Measurements from ENCODE around the gene NUDC. TPM values are rescaled to one million over a fixed set of nuclear protein-coding genes. Genes with fewer than 3 reads are reported as not detected.
A peak's percentile ranks its signal among the peaks of the same experiment; 100 is the strongest.

NUDC gene
- total and polyA plus RNA-seq, 2 of the 13 experiments (the other 11 are each of a cell fraction or from before 2014, with no cell fraction given): 34.7 to 104 TPM

GRCh38 chr1:26911399-26912146 lies 10.0 kb upstream of the NUDC start (continued):
- peak; percentile 49; the same call in 1 of the 2 replicates for TF ChIP-seq ZNF609 (CRISPR knock-in tag; IDR thresholded peaks at IDR 0.05; ENCODE audit: borderline replicate concordance)
- TF ChIP-seq, protein P1, sequence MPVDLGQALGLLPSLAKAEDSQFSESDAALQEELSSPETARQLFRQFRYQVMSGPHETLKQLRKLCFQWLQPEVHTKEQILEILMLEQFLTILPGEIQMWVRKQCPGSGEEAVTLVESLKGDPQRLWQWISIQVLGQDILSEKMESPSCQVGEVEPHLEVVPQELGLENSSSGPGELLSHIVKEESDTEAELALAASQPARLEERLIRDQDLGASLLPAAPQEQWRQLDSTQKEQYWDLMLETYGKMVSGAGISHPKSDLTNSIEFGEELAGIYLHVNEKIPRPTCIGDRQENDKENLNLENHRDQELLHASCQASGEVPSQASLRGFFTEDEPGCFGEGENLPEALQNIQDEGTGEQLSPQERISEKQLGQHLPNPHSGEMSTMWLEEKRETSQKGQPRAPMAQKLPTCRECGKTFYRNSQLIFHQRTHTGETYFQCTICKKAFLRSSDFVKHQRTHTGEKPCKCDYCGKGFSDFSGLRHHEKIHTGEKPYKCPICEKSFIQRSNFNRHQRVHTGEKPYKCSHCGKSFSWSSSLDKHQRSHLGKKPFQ (CRISPR knock-in tag; IDR thresholded peaks at IDR 0.05; ENCODE audit: insufficient replicate concordance): no peak
- TF ChIP-seq, protein P2, sequence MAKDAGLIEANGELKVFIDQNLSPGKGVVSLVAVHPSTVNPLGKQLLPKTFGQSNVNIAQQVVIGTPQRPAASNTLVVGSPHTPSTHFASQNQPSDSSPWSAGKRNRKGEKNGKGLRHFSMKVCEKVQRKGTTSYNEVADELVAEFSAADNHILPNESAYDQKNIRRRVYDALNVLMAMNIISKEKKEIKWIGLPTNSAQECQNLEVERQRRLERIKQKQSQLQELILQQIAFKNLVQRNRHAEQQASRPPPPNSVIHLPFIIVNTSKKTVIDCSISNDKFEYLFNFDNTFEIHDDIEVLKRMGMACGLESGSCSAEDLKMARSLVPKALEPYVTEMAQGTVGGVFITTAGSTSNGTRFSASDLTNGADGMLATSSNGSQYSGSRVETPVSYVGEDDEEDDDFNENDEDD (CRISPR knock-in tag; IDR thresholded peaks at IDR 0.05; ENCODE audit: borderline replicate concordance): 0 out of 2 replicates have a peak, but pooled peaks have one; percentile 2
- TF ChIP-seq ZFY (CRISPR knock-in tag; IDR thresholded peaks at IDR 0.05): no peak
- no peak for TF ChIP-seq ZSCAN9 (CRISPR knock-in tag; IDR thresholded peaks at IDR 0.05; ENCODE audit: borderline replicate concordance)
- no peak for TF ChIP-seq WIZ (CRISPR knock-in tag; IDR thresholded peaks at IDR 0.05)
- TF ChIP-seq, protein P3, sequence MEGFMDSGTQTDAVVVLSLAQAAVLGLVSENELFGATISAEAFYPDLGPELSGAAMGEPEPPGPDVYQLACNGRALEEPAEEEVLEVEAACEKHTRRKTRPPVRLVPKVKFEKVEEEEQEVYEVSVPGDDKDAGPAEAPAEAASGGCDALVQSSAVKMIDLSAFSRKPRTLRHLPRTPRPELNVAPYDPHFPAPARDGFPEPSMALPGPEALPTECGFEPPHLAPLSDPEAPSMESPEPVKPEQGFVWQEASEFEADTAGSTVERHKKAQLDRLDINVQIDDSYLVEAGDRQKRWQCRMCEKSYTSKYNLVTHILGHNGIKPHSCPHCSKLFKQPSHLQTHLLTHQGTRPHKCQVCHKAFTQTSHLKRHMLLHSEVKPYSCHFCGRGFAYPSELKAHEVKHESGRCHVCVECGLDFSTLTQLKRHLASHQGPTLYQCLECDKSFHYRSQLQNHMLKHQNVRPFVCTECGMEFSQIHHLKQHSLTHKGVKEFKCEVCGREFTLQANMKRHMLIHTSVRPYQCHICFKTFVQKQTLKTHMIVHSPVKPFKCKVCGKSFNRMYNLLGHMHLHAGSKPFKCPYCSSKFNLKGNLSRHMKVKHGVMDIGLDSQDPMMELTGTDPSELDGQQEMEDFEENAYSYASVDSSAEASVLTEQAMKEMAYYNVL (CRISPR knock-in tag; IDR thresholded peaks at IDR 0.05; ENCODE audit: borderline replicate concordance): no peak
- TF ChIP-seq XBP1 (CRISPR knock-in tag; IDR thresholded peaks at IDR 0.05): no peak
- TF ChIP-seq ELF3 (CRISPR knock-in tag; IDR thresholded peaks at IDR 0.05): no peak
- peak; percentile 63; the same call in 1 of the 2 replicates for TF ChIP-seq POLR2AphosphoS2 (IDR thresholded peaks at IDR 0.05; ENCODE audit: low read depth, low read length)
- TF ChIP-seq SKI (IDR thresholded peaks at IDR 0.05; ENCODE audit: partially characterized antibody): no peak
- TF ChIP-seq REST (IDR thresholded peaks at IDR 0.05; ENCODE audit: borderline replicate concordance in 1 of 2, low read depth in 1 of 2, low read length in 2 of 2): no peak
- no peak for TF ChIP-seq BRCA1 (CRISPR knock-in tag; IDR thresholded peaks at IDR 0.05)
- no peak for TF ChIP-seq MTA3 (CRISPR knock-in tag; IDR thresholded peaks at IDR 0.05)
- no peak for TF ChIP-seq RBAK (CRISPR knock-in tag; IDR thresholded peaks at IDR 0.05)

Measured in HepG2 (cell line).